Ectodermal cell (in vitro differentiated cells): ENCODE data around the gene NUMA1.

ENCODE experiments used
- H3K27ac ChIP-seq: 2 replicates; pipeline ENCODE4 v1.7.0; 2013; ENCODE audit warnings: mild to moderate bottlenecking, low read depth, low read length; ENCODE audit not compliant: insufficient read depth, poor library complexity, severe bottlenecking
- H3K27me3 ChIP-seq: 2 replicates; pipeline ENCODE4 v1.7.0; 2013; ENCODE audit warnings: mild to moderate bottlenecking, low read length; ENCODE audit not compliant: insufficient read depth, control insufficient read depth, poor library complexity, severe bottlenecking
- H3K36me3 ChIP-seq: one replicate; pipeline ENCODE4 v1.7.0; 2013; ENCODE audit warnings: low read length; ENCODE audit not compliant: control insufficient read depth, insufficient read depth
- H3K4me1 ChIP-seq: one replicate; pipeline ENCODE4 v1.7.0; 2013; ENCODE audit warnings: low read length; ENCODE audit not compliant: control insufficient read depth, insufficient read depth
- H3K4me3 ChIP-seq: 2 replicates; pipeline ENCODE4 v1.7.0; 2013; ENCODE audit warnings: low read depth, low read length, control low read depth; ENCODE audit not compliant: insufficient read depth
- H3K9me3 ChIP-seq: 2 replicates; pipeline ENCODE4 v1.7.0; 2013; ENCODE audit warnings: mild to moderate bottlenecking, low read length, moderate library complexity; ENCODE audit not compliant: control insufficient read depth
- WGBS, 2 experiments: methylation state at CpG; one replicate each; pipeline ENCODE4 v1.1.7; 2013; ENCODE audit warnings: missing lambda C conversion rate in 2 of 2; 5-methylcytosine and 5-hydroxymethylcytosine counted together

Gene NUMA1

GRCh38 chr11:72023335-72023734, 57.0 kb downstream of the NUMA1 start:
- WGBS, 2 experiments: 93 to 95% methylated on average over 3 to 4 of the region's 4 CpGs
- H3K4me1 ChIP-seq: no peaks in the 10 kb centered on the region
- H3K36me3 ChIP-seq: peaks cover 58% of the 10 kb centered on the region
- H3K9me3 ChIP-seq: no peaks in the 10 kb centered on the region
- H3K4me3 ChIP-seq: no peak overlapping the region
- H3K27me3 ChIP-seq: no peaks in the 10 kb centered on the region
- H3K27ac ChIP-seq: no peak overlapping the region

- H3K9me3 ChIP-seq: no peaks in the 10 kb centered on the region
- no peak overlapping the region for H3K27ac ChIP-seq
- 96 to 97% methylated on average over 9 of the region's 9 CpGs for WGBS, 2 experiments
- H3K4me1 ChIP-seq: no peaks in the 10 kb centered on the region
- H3K4me3 ChIP-seq: no peak overlapping the region
- no peaks in the 10 kb centered on the region for H3K27me3 ChIP-seq
- peaks cover 94% of the 10 kb centered on the region for H3K36me3 ChIP-seq
Measured at GRCh38 chr11:72018171-72018570, 62.2 kb downstream of the NUMA1 start.

GRCh38 chr11:72015511-72016061, 64.8 kb downstream of the NUMA1 start:
- H3K27me3 ChIP-seq: no peaks in the 10 kb centered on the region
- no peak overlapping the region for H3K4me3 ChIP-seq
- H3K9me3 ChIP-seq: no peaks in the 10 kb centered on the region
- WGBS, 2 experiments: 95 to 96% methylated on average over 10 of the region's 10 CpGs
- H3K4me1 ChIP-seq: no peaks in the 10 kb centered on the region
- H3K27ac ChIP-seq: no peak overlapping the region
- peaks cover 85% of the 10 kb centered on the region for H3K36me3 ChIP-seq

GRCh38 chr11:72014761-72015320, 65.5 kb downstream of the NUMA1 start:
- H3K4me1 ChIP-seq: no peaks in the 10 kb centered on the region
- H3K27ac ChIP-seq: no peak overlapping the region
- H3K9me3 ChIP-seq: no peaks in the 10 kb centered on the region
- H3K36me3 ChIP-seq: peaks cover 79% of the 10 kb centered on the region
- H3K27me3 ChIP-seq: no peaks in the 10 kb centered on the region
- no peak overlapping the region for H3K4me3 ChIP-seq
- 96 to 97% methylated on average over 16 of the region's 16 CpGs for WGBS, 2 experiments

GRCh38 chr11:72013765-72014711, 66.3 kb downstream of the NUMA1 start:
- H3K27ac ChIP-seq: no peak overlapping the region
- peaks cover 70% of the 10 kb centered on the region for H3K36me3 ChIP-seq
- no peaks in the 10 kb centered on the region for H3K4me1 ChIP-seq
- no peaks in the 10 kb centered on the region for H3K27me3 ChIP-seq
- no peaks in the 10 kb centered on the region for H3K9me3 ChIP-seq
- 95 to 97% methylated on average over 38 of the region's 38 CpGs for WGBS, 2 experiments
- H3K4me3 ChIP-seq: no peak overlapping the region

- 94 to 96% methylated on average over 33 of the region's 33 CpGs for WGBS, 2 experiments
- Histone ChIP-seq H3K36me3 (peaks cover 68% of the 10 kb centered on the region), H3K27ac (no peak overlapping the region), H3K4me3 (no peak overlapping the region), H3K27me3 (no peaks in the 10 kb centered on the region), H3K9me3 (no peaks in the 10 kb centered on the region), H3K4me1 (no peaks in the 10 kb centered on the region)
Measured at GRCh38 chr11:72012897-72013721, 67.2 kb downstream of the NUMA1 start.

GRCh38 chr11:72012091-72012630, 68.2 kb downstream of the NUMA1 start:
- no peaks in the 10 kb centered on the region for H3K27me3 ChIP-seq
- no peaks in the 10 kb centered on the region for H3K4me1 ChIP-seq
- H3K4me3 ChIP-seq: no peak overlapping the region
- peaks cover 68% of the 10 kb centered on the region for H3K36me3 ChIP-seq
- no peak overlapping the region for H3K27ac ChIP-seq
- WGBS, 2 experiments: 88 to 96% methylated on average over 5 of the region's 5 CpGs
- no peaks in the 10 kb centered on the region for H3K9me3 ChIP-seq

- WGBS, 2 experiments: 93 to 95% methylated on average over 10 of the region's 10 CpGs
- no peaks in the 10 kb centered on the region for H3K9me3 ChIP-seq
- no peaks in the 10 kb centered on the region for H3K4me1 ChIP-seq
- H3K27ac ChIP-seq: no peak overlapping the region
- peaks cover 68% of the 10 kb centered on the region for H3K36me3 ChIP-seq
- H3K4me3 ChIP-seq: no peak overlapping the region
- H3K27me3 ChIP-seq: no peaks in the 10 kb centered on the region
Measured at GRCh38 chr11:72010529-72011233, 69.7 kb downstream of the NUMA1 start.

- peaks cover 68% of the 10 kb centered on the region for H3K36me3 ChIP-seq
- H3K4me3 ChIP-seq: no peak overlapping the region
- no peaks in the 10 kb centered on the region for H3K9me3 ChIP-seq
- no peak overlapping the region for H3K27ac ChIP-seq
- WGBS, 2 experiments: 93 to 95% methylated on average over 6 of the region's 6 CpGs
- H3K4me1 ChIP-seq: no peaks in the 10 kb centered on the region
- no peaks in the 10 kb centered on the region for H3K27me3 ChIP-seq
Measured at GRCh38 chr11:72009156-72009555, 71.2 kb downstream of the NUMA1 start.
